Left renal cortex interstitium (tissue), 4 donors: ENCODE results near the gene TNNT3. TPM values are rescaled to one million over a fixed set of nuclear protein-coding genes. Genes with fewer than 3 reads are reported as not detected.

Experiments
- DNase-seq, 4 donors: peaks; one replicate each; pipeline ENCODE4 v3.0.0-alpha.2; 2013; ENCODE audit warnings: low read depth in 4 of 4, low spot score in 2 of 4, missing footprints in 1 of 4
- polyA plus RNA-seq, 4 donors: library from polyadenylated mRNA; unstranded; fragments of 120-200 nt; gene quantifications; one replicate each; pipeline ENCODE4 v1.2.1, GENCODE V29; 2013; ENCODE audit not compliant: insufficient read length in 4 of 4

The TNNT3 gene
- polyA plus RNA-seq, 4 donors = 5.0 to 10.8 (median 9.4) TPM

DNA sequence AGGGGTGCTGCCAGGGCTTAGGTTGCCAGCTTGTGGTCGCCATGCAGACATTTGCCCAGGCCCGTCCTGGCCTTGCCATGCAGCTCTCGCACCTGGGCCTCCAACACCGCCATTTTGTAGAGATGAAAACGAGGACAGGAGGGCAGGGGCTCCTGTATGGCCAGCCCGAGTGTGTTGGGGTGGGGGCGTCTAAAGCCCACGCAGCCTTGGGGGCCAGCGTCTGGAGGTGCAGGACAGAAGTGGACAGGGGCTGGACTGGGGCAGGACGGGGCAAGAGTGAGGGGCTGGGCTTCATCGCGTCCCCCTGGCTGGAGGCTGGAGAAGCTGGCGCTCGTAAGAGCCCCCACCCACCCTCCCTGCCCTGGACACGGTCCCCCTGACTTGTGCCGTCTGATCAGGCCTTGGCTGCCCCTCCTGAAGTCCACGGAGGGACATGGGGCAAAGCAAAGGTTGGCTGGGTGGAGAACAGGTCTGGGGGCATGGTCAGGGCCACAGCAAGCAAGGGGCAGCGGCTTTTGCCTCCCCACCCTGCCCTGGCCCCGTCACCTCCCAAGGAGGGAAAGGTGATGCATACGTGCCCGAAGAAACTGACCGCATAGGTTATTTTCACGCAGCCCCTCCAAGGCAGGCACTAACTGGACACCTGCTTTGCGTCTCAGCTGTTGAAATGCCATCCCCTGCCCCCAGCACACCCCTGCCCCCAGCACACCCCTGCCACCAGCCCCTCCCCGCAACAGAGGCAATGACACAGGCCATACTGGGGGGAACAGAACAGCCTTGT lies 815 bp downstream of the TNNT3 start:
- DNase-seq = no peak

DNA sequence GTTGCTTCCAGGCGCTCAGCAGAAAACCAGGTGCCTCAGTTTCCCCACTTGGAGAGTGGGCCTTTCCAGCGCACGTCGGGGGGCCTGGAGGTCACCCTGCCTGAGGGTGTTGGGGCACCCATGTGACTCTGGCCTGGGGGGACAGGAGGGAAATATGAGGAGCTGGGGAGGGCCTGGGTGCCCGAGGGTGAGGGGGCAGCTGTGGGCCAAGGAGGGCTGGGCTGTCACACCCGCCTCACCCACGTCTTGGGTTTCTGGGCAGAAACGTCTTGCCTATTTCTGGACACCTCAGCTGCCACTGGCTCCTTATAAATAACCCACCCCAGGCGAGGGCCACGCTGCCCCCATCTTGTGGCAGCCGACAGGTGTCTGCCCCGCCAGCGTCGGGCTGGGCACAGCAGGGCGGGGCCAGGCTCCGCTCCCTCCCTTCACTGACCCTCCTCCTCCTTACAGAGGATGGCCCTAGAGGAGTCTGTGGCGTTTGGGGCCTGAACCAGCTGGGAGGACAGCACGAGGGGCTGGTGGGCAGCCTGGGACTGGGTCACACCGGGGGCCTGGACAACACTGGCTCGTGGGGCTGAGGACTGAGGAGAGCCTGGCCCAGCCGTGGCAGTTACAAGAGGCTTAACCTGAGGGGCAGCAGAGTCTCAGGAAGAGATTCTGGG lies 1.5 kb downstream of the TNNT3 start:
- DNase-seq = no peak

DNA sequence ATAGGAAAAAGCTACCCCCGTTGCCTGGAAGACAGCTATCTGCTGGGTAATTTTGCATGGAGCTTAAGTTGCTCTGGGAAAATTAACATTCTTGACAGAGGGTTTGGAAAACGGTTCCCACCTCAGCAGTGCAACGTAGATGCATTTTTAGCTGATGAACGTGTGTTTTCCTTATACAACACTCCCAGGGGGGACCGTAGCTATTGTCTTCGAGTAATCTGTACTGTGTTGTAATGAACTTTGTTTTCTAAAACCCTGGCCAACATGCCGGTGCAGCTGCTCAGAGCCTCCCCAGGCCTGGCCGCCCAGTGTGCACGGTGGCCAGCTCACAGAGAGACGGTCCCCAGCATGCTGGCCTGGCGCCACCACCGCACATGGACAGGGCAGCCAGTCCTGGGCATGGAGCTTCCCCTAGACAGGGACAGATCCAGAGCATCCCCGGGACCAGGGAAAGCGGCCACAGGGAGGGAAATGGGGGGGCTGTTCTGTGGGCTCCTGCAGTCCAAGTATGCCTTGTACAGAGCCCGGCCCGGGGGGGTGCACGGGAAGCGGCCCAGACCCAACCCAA lies 2.2 kb downstream of the TNNT3 start:
- no peak for DNase-seq

DNA sequence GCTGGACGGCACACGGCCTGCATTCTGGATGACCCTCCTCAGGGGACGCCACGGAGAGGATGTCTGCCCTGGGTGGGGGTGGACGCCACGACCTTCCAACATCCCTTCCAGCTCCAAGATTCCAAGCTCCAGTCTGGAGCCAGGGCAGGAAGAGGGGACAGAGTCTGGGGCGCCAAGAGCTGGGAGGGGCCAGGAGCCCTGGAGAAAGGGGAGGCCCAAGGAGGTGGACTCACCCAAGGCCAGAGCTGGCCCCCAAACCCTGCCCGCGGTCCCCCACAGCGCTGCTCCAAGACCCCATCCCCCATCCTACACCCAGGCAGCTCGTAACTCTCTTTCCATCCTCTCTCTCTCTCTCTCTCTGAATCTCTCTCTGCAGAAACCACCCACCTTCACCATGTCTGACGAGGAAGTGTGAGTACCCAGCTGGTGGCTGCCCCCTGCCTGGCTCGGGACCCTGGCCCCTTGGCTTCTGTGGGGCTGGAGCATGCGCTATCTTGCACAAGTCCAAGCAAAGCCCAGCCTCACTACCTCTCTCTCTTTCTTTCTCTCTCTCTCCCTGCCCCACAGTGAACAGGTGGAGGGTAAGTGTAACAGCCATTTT lies 3.1 kb downstream of the TNNT3 start:
- no peak for DNase-seq

DNA sequence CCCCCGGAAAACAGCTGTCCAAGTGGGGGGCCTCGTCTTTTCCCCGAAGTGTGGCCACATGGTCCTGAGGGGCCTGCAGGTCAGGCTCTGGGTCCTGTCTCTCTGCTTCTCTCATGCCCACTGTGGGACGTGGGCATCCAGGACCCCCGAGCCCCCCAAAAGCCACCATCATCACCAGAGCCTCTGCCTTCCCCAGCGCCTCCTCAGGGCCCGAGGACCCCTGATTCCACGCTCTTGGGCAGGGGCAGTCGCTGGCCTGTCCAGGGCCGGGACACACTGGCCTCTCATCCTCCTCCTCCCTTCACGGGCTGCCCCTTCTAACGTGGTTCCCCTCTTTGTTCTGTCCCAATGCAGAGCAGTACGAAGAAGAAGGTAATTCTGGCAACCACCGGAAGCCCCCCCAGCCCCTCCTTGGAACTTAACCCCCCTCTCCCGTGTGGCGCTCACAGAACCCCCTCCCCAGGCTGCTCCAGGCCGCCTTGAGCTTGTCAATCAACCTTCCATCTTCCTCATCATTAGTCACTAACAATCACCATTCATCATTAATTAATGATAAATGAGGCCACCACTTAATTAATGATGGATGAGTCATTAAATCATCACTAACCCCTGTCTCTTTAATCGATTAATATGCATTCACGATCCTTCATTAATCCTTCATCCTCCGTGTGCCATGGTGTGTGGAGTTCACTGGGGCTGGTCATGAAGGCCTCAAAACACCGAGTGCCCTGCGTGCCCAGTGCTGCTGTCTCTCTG lies 3.9 kb downstream of the TNNT3 start:
- no peak for DNase-seq

DNA sequence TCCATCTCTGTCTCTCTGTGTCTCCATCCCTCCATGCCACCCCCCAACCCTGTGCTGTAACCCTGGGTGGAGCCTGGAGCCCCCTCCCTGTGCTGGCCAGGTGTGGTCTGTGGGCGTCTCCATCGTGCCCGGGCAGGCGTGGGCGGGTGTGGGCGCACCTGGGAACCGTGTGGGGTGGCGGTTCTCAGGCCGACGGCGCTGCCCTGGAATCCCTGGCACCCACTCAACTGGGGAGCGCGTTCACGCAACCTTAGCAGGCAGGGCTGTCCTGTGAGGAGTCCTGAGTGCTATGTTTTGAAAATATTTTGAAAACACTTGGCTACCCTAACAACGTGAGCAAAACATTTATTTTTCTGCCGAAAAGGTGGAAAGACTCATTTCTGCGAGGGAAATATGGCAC lies 4.7 kb downstream of the TNNT3 start:
- no peak for DNase-seq

GRCh38 chr11:1924646-1925372 lies 5.3 kb downstream of the TNNT3 start:
- DNase-seq = no peak

DNA sequence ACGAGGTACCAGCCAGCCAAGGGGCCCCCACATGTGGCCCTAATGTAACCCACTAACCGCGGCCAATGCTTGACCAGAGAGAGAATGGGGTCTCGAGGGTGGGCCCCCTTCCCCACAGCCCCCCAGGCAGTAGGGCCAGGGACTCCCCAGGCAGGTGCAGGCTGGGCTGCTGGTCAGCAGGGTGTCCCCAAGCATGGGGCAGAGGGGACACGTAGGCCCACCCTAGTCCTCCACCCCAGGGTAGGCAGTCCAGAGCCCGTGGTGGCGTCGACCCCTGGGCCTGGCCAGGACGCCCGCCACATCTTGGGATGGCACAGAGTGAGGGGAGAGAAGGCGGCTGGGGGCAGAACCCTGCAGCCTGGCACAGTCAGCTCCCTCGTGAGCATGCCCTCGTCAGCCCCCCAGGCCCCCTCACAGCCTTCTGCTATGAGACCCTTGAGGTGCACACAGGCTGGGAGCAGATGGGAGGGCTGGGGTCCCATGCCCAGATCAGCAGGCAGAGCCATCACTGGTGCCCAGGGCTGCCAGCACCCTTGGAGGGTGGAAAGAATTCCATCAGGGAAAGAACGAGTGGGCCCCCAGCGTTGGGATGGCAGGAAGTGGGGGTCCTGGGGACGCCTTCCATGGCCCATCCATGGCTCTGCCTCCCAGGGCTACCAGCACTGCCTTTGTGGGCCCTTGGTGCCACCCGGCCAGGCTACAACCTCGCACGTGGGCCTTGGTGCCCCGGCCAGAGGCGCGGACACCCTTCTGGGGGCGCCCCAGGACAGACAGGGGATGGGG lies 6.1 kb downstream of the TNNT3 start:
- no peak for DNase-seq

GRCh38 chr11:1926156-1927025 lies 6.9 kb downstream of the TNNT3 start:
- no peak for DNase-seq

- no peak for DNase-seq
Measured at GRCh38 chr11:1927026-1927847, 7.7 kb downstream of the TNNT3 start.

GRCh38 chr11:1927848-1928469 lies 8.5 kb downstream of the TNNT3 start:
- DNase-seq = no peak

DNA sequence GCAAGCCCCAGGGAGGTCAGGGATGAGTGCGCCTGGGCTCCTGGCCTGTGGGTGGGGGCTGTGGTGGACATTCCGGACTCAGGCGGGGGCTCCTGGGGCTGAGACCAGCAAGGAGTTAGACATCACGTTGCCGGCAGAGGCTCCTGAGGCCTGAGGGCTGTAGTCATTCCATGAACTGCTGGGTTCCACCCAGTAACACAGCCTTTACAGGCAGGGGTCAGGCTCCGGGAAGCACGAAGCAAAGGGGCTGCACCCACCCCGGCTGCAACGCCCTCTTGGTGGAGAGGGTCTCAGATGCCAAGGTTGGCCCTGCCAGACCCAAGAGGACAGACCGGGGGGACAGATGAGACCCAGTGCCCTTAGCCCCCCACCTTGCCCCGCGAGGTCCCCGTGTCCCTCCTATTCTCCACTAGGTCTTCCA lies 9.0 kb downstream of the TNNT3 start:
- DNase-seq = no peak

- no peak for DNase-seq
Measured at GRCh38 chr11:1928891-1929541, 9.5 kb downstream of the TNNT3 start.

- DNase-seq = no peak
Measured at GRCh38 chr11:1929621-1930461, 10.3 kb downstream of the TNNT3 start.

GRCh38 chr11:1930462-1930830 lies 10.9 kb downstream of the TNNT3 start:
- no peak for DNase-seq
